Lower lobe of right lung (tissue), 2 donors: ENCODE data around the gene TRAPPC3. TPM values are rescaled to one million over a fixed set of nuclear protein-coding genes. Genes with fewer than 3 reads are reported as not detected.
A peak's percentile ranks its signal among the peaks of the same experiment; 100 is the strongest.

Experiments used
- ATAC-seq, 2 donors: fragments of 200-7000 bp; cut with Tn5 transposase; one replicate each; pipeline ENCODE4 v1.9.1; 2020 to 2022; ENCODE audit warnings: mild to moderate bottlenecking in 2 of 2, moderate library complexity in 2 of 2
- DNase-seq: peaks from one replicate; pipeline ENCODE4 v3.0.0-alpha.2; 2020
- H3K27ac ChIP-seq: fragments of 200-600 bp; one replicate; pipeline ENCODE4 v1.8.0; 2022
- H3K27me3 ChIP-seq: fragments of 200-600 bp; one replicate; pipeline ENCODE4 v1.8.0; 2022; ENCODE audit warnings: low read depth
- H3K36me3 ChIP-seq: fragments of 200-600 bp; one replicate; pipeline ENCODE4 v1.8.0; 2022; ENCODE audit warnings: mild to moderate bottlenecking
- H3K4me1 ChIP-seq: fragments of 200-600 bp; one replicate; pipeline ENCODE4 v1.8.0; 2022
- H3K4me3 ChIP-seq: fragments of 200-600 bp; one replicate; pipeline ENCODE4 v1.8.0; 2022; ENCODE audit warnings: mild to moderate bottlenecking
- H3K9me3 ChIP-seq: fragments of 200-600 bp; one replicate; pipeline ENCODE4 v1.8.0; 2022
- intact Hi-C: fragments of 100-400 bp; cut with DNase I; formaldehyde crosslinking; loops from one replicate; pipeline ENCODE4 v1.11.0; 2022
- total RNA-seq: library from RNA; stranded (reverse); fragmentation: NEBNext Ultra II Directional; extraction: Animal tissue kit (Norgen Biotek cat#: 25700); gene quantifications from one replicate; pipeline ENCODE4 v1.2.1, GENCODE V29; 2021
- TF ChIP-seq, protein P1 (sequence below): fragments of 200-600 bp; IDR thresholded peaks from one replicate; pipeline ENCODE4 v1.8.0; 2022; ENCODE audit warnings: antibody characterized with exemption, mild to moderate bottlenecking
- donor health status: DM: no; HTN: yes; CAD: no; lungs with severe emphysema.

The TRAPPC3 gene
- total RNA-seq, 1 donor from 2014 or later, result 60.3 TPM

DNA sequence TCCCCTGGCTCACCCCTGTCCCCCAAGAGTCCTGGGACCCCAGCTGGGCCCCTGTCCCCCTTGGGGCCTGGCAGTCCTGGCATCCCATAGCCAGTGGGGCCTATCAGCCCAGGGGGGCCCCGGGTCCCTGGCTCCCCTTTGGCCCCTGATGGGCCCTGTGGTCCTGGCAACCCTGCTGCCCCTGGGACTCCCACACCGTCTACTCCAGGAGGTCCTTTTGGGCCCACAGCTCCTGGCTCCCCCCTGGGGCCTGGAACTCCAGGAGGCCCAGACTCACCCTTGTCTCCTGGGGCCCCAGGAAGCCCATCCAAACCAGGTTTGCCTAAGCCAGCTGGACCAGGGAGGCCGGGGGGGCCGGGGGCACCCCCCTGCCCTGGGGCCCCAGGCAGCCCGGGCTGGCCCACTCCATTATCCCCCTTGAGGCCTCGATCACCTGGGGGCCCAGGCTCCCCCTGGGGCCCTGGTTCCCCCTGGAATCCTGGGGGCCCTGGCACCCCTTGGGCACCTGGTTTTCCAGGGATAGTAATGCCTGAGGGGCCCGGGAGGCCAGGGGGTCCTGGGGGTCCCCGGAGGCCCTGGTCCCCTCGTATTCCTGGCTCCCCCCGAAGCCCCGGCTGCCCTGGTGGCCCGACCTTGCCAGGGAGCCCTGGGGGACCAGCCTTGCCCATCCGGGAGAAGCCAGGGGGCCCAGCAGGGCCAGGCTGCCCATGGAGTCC, 50.5 kb downstream of the TRAPPC3 start:
- no peak for DNase-seq
- intact Hi-C loops, result no loop called here

DNA sequence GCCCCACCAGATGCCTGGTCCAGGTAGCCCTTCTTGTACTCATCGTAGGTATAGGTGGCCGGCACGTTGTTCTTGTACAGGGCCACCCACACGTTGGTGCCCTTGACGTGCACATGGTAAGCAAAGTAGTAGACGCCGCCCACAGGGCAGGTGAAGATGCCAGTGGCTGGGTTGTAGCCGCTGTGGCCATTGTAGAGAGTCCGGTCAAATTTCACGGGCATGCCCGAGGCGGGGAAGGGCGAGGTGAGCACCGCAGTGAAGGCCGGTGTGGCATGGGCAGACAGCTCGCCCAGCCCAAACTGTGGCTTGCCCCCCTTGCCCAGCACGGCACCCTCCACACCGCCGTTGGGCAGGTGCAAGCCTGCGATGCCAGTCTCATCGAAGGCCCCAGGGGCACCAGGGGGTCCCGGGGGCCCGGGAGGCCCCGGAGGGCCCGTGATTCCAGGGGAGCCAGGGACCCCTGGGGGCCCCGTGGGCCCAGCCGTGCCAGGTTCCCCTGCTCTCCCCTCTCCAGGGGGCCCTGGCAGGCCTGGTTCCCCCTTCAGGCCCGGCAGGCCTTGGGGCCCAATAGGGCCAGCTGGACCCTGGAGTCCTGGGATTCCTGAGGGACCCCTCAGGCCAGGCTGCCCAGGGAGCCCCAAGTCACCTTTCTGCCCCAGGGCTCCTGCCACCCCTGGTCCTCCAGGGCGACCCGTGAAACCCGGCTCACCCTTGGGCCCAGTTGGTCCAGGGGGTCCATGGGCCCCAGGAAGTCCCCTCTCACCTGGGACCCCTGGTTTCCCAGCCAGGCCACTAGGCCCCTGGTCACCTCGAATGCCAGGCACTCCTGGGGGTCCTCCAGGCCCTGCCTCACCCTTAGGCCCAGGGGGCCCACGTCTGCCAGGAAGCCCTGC, 51.3 kb downstream of the TRAPPC3 start:
- H3K27ac ChIP-seq, result no peak overlapping the region
- TF ChIP-seq, protein P1, sequence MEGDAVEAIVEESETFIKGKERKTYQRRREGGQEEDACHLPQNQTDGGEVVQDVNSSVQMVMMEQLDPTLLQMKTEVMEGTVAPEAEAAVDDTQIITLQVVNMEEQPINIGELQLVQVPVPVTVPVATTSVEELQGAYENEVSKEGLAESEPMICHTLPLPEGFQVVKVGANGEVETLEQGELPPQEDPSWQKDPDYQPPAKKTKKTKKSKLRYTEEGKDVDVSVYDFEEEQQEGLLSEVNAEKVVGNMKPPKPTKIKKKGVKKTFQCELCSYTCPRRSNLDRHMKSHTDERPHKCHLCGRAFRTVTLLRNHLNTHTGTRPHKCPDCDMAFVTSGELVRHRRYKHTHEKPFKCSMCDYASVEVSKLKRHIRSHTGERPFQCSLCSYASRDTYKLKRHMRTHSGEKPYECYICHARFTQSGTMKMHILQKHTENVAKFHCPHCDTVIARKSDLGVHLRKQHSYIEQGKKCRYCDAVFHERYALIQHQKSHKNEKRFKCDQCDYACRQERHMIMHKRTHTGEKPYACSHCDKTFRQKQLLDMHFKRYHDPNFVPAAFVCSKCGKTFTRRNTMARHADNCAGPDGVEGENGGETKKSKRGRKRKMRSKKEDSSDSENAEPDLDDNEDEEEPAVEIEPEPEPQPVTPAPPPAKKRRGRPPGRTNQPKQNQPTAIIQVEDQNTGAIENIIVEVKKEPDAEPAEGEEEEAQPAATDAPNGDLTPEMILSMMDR, result no peak
- no peak overlapping the region for H3K4me3 ChIP-seq
- peaks cover 39% of the 10 kb centered on the region for H3K4me1 ChIP-seq
- no peak for DNase-seq
- no peaks in the 10 kb centered on the region for H3K27me3 ChIP-seq
- no peak for ATAC-seq
- H3K36me3 ChIP-seq, result peaks cover 26% of the 10 kb centered on the region
- intact Hi-C loops, result no loop called here
- H3K9me3 ChIP-seq, result no peaks in the 10 kb centered on the region

More for the DNA sequence above, 50.5 kb downstream of the TRAPPC3 start:
- H3K4me3 ChIP-seq, result no peak overlapping the region
- ATAC-seq, result no peak
- no peaks in the 10 kb centered on the region for H3K9me3 ChIP-seq
- peaks cover 17% of the 10 kb centered on the region for H3K36me3 ChIP-seq
- H3K4me1 ChIP-seq, result peaks cover 32% of the 10 kb centered on the region
- no peak overlapping the region for H3K27ac ChIP-seq
- TF ChIP-seq, protein P1, result no peak
- H3K27me3 ChIP-seq, result no peaks in the 10 kb centered on the region

DNA sequence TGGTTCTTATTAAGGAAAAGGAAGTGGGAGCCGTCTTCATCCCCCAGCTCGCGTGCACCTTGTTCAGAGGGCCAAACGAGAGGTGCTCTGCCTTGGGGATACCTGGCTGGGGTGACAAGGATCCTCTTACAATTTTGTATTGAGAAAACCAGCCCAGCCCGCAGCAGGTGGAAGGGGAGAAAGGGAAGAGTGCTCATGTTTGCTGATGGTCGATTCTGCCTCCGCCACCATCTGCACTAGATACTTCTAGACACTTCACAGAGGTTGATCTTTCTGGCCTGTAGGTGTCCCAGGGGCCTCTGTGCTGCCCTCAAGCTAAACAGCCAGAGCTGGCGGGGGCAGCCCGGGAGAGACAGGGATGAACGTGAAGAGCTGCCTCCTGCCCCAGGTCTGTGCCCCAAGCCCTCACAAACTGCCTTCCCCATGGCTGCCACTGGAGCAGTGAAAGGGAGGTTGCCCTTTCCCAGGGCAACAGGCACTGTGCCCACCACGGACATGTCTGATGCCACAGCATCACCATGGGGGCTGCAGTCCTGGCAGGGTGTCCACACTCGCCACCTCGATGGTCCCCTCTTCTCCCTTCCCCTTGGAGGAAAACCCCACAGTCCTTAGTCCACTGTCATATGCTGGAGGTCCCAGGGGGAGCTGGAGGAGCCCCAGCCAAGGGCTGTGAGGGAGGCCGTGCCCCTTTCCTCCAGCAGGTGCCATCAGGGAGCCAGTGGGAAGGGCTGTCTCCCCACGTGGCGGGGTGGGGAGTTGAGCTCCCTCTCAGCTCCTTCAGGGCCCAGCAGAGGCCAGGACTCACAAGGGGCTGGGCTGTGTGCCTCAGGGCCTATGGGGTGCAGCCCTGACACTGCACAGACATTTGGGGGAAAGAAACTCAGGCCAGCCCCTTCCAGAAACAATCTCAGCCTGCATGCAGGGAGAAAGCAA, 52.5 kb downstream of the TRAPPC3 start:
- ATAC-seq (no peak), DNase-seq (no peak)
- H3K9me3 ChIP-seq, result no peaks in the 10 kb centered on the region
- TF ChIP-seq, protein P1, result no peak
- peak overlapping the region; percentile 73 for H3K27ac ChIP-seq
- intact Hi-C loops, result no loop called here
- H3K36me3 ChIP-seq, result peaks cover 38% of the 10 kb centered on the region
- H3K4me3 ChIP-seq, result no peak overlapping the region
- peaks cover 39% of the 10 kb centered on the region for H3K4me1 ChIP-seq
- H3K27me3 ChIP-seq, result no peaks in the 10 kb centered on the region

DNA sequence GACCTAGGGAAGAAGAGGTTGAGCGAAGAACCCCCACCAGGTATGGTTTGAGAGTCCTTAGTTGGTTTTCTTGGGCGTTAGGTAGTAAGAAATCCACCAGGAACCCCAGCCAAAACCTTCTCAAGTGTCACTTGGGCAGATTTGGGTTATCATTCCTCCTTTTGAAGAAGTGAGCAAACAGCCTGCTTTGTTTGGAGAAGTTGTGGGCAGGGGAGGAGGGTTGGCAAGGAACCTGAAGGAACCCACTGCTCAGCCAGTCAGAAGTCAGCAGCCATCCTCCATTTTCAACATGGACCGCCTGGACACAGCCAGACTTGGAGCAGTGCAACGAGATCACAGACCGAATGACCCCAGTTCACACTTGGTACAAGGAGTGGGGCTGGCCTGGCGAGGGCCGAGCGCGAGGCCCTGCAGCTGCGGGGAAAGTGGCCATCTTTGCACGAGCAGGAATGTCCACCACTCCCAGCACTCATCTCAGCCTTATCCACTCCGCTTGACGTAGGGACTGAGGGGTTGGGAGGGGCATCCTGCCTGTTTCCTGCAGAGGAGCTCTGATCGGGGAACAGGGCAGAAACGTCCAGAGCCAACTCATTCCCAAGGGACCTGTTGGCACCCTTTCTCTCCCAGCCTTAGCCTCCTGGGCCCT, 53.4 kb downstream of the TRAPPC3 start:
- DNase-seq, result peak; percentile 75
- no peak overlapping the region for H3K4me3 ChIP-seq
- TF ChIP-seq, protein P1, result no peak
- peaks cover 46% of the 10 kb centered on the region for H3K36me3 ChIP-seq
- peak; percentile 70 to 77 for ATAC-seq
- no peaks in the 10 kb centered on the region for H3K9me3 ChIP-seq
- peaks cover 44% of the 10 kb centered on the region for H3K4me1 ChIP-seq
- H3K27ac ChIP-seq, result peak overlapping the region; percentile 73
- no peaks in the 10 kb centered on the region for H3K27me3 ChIP-seq
- intact Hi-C loops, result no loop called here
